H1 (cell line): Measurements from ENCODE around the gene GALP. TPM values are rescaled to one million over a fixed set of nuclear protein-coding genes. Genes with fewer than 3 reads are reported as not detected.

ENCODE experiments used
- CTCF ChIA-PET: fragments of 300-600 bp; sonication (Branson Sonifier 250); formaldehyde crosslinking; loops from one replicate; lab custom pipeline; 2021; ENCODE audit not compliant: partially characterized antibody; lab: Charles Lee
- POLR2A ChIA-PET: fragments of 300-600 bp; sonication (Branson Sonifier 250); formaldehyde crosslinking; loops from one replicate; lab custom pipeline; 2021; ENCODE audit warnings: inconsistent platforms; ENCODE audit not compliant: partially characterized antibody; lab: Charles Lee
- DNase-seq, 2 experiments: peaks; one replicate each; pipeline versions ENCODE4 v3.0.0 to v3.0.0-alpha.2; 2010 to 2022; ENCODE audit warnings: low spot score in 2 of 2, low read depth in 1 of 2, mixed read lengths in 1 of 2
- FAIRE-seq: peaks from 2 replicates; lab custom pipeline; 2011; peaks lifted over from hg19 to GRCh38; lab: Jason Lieb, UNC
- H2AFZ ChIP-seq: 2 replicates; pipeline ENCODE4 v1.8.1; 2012; ENCODE audit warnings: low read length, inconsistent platforms
- H2AK5ac ChIP-seq: 2 replicates; pipeline ENCODE4 v1.6.1; 2013; ENCODE audit warnings: low read depth, low read length
- H2BK120ac ChIP-seq: replicated peaks from 2 replicates; pipeline ENCODE3; 2013; ENCODE audit warnings: low read depth, low read length, inconsistent platforms
- H2BK12ac ChIP-seq: 2 replicates; pipeline ENCODE4 v1.6.1; 2013; ENCODE audit warnings: low read depth, low read length
- H2BK15ac ChIP-seq: 2 replicates; pipeline ENCODE4 v1.6.1; 2013; ENCODE audit warnings: low read length
- H2BK20ac ChIP-seq: 2 replicates; pipeline ENCODE4 v1.6.1; 2013; ENCODE audit warnings: low read length
- H2BK5ac ChIP-seq: 2 replicates; pipeline ENCODE4 v1.6.1; 2013; ENCODE audit warnings: low read depth, low read length
- H3K14ac ChIP-seq: 2 replicates; pipeline ENCODE4 v1.6.1; 2013; ENCODE audit warnings: inconsistent platforms; ENCODE audit not compliant: insufficient read length
- H3K18ac ChIP-seq: 2 replicates; pipeline ENCODE4 v1.6.1; 2013; ENCODE audit warnings: low read length; ENCODE audit errors: extremely low read depth
- H3K23ac ChIP-seq: 2 replicates; pipeline ENCODE4 v1.6.1; 2013; ENCODE audit warnings: inconsistent platforms; ENCODE audit not compliant: insufficient read length
- H3K23me2 ChIP-seq: 2 replicates; pipeline ENCODE4 v1.6.1; 2013; ENCODE audit warnings: low read depth, low read length
- H3K27ac ChIP-seq: 2 replicates; pipeline ENCODE4 v1.6.1; 2011; ENCODE audit warnings: low read depth, low read length, inconsistent platforms
- H3K27me3 ChIP-seq, 4 experiments: replicated peaks in 1 of 4; 1 replicate in 1 of 4; 2 replicates in 3 of 4; pipeline versions ENCODE4 v1.6.1 to v1.8.1; 2011 to 2013; ENCODE audit warnings: low read length in 3 of 4, mild to moderate bottlenecking in 3 of 4, inconsistent platforms in 2 of 4, mixed read lengths in 2 of 4, moderate library complexity in 1 of 4; ENCODE audit not compliant: control insufficient read depth in 3 of 4, insufficient read depth in 3 of 4; ENCODE audit errors: extremely low read depth in 1 of 4
- H3K36me3 ChIP-seq, 4 experiments: 2 replicates each; pipeline versions ENCODE4 v1.6.1 to v1.8.1; 2011 to 2013; ENCODE audit warnings: mild to moderate bottlenecking in 4 of 4, low read length in 3 of 4, moderate library complexity in 2 of 4, control low read depth in 1 of 4, inconsistent platforms in 1 of 4; ENCODE audit not compliant: insufficient read depth in 4 of 4, control insufficient read depth in 2 of 4
- H3K4ac ChIP-seq: replicated peaks from 2 replicates; pipeline ENCODE3; 2013; ENCODE audit warnings: low read length, low read depth, mixed read lengths, inconsistent platforms; ENCODE audit not compliant: insufficient read length
- H3K4me1 ChIP-seq, 4 experiments: replicated peaks in 1 of 4; 1 replicate in 1 of 4; 2 replicates in 3 of 4; pipeline versions ENCODE4 v1.6.1 to v1.8.1; 2011 to 2013; ENCODE audit warnings: low read length in 3 of 4, inconsistent platforms in 2 of 4, mixed read lengths in 1 of 4; ENCODE audit not compliant: insufficient read depth in 4 of 4, control insufficient read depth in 3 of 4
- H3K4me2 ChIP-seq, 2 experiments: 2 replicates each; pipeline versions ENCODE4 v1.6.1 to v1.8.1; 2011 to 2013; ENCODE audit warnings: low read depth in 2 of 2, low read length in 2 of 2, control low read depth in 1 of 2, inconsistent platforms in 1 of 2, mild to moderate bottlenecking in 1 of 2; ENCODE audit not compliant: insufficient read depth in 1 of 2
- H3K4me3 ChIP-seq, 4 experiments: fragments of 200-600, 300-600 bp in 1 of 4; sonication (generic), shearing (Covaris generic), sonication (Bioruptor Twin) in 1 of 4; 2 replicates each; pipeline versions ENCODE4 v1.5.1 to v1.8.1; 2011 to 2016; ENCODE audit warnings: low read length in 4 of 4, low read depth in 3 of 4, control low read depth in 2 of 4, inconsistent platforms in 2 of 4, mild to moderate bottlenecking in 2 of 4, mixed read lengths in 1 of 4, moderate library complexity in 1 of 4; ENCODE audit not compliant: insufficient read depth in 2 of 4; ENCODE audit errors: extremely low read depth in 1 of 4
- H3K56ac ChIP-seq: replicated peaks from 2 replicates; pipeline ENCODE3; 2013; ENCODE audit warnings: low read depth, mild to moderate bottlenecking, mixed read lengths, low read length, inconsistent platforms; ENCODE audit not compliant: insufficient read length
- H3K79me1 ChIP-seq: 2 replicates; pipeline ENCODE4 v1.6.1; 2013; ENCODE audit warnings: low read depth, low read length, control low read depth
- H3K79me2 ChIP-seq, 2 experiments: 2 replicates each; pipeline versions ENCODE4 v1.6.1 to v1.8.1; 2012 to 2013; ENCODE audit warnings: low read length in 2 of 2, mild to moderate bottlenecking in 2 of 2, inconsistent platforms in 1 of 2; ENCODE audit not compliant: insufficient read depth in 2 of 2, control insufficient read depth in 1 of 2
- H3K9ac ChIP-seq, 4 experiments: replicated peaks in 1 of 4; 1 replicate in 1 of 4; 2 replicates in 3 of 4; pipeline versions ENCODE4 v1.6.1 to v1.8.1; 2011 to 2013; ENCODE audit warnings: low read depth in 3 of 4, low read length in 3 of 4, control low read depth in 2 of 4, mild to moderate bottlenecking in 2 of 4, moderate library complexity in 2 of 4, inconsistent platforms in 1 of 4; ENCODE audit errors: extremely low read depth in 1 of 4
- H3K9me3 ChIP-seq, 2 experiments: 2 replicates each; pipeline versions ENCODE4 v1.6.1 to v1.8.1; 2012 to 2013; ENCODE audit warnings: mild to moderate bottlenecking in 2 of 2, moderate library complexity in 2 of 2, control low read depth in 1 of 2, inconsistent platforms in 1 of 2, low read depth in 1 of 2, low read length in 1 of 2, mixed read lengths in 1 of 2; ENCODE audit not compliant: insufficient read depth in 2 of 2
- H4K20me1 ChIP-seq, 2 experiments: replicated peaks in 1 of 2; 2 replicates each; pipeline versions ENCODE3 to v1.8.1; 2011 to 2013; ENCODE audit warnings: inconsistent platforms in 2 of 2, low read length in 2 of 2, mild to moderate bottlenecking in 1 of 2; ENCODE audit not compliant: insufficient read depth in 2 of 2, control insufficient read depth in 1 of 2
- H4K5ac ChIP-seq: 2 replicates; pipeline ENCODE4 v1.6.1; 2013; ENCODE audit warnings: low read length, low read depth, mixed read lengths, inconsistent platforms; ENCODE audit not compliant: insufficient read length
- H4K8ac ChIP-seq: 2 replicates; pipeline ENCODE4 v1.8.0; 2013; ENCODE audit warnings: mild to moderate bottlenecking, moderate library complexity, low read length, inconsistent platforms; ENCODE audit not compliant: insufficient read depth; ENCODE audit errors: extremely low read depth
- H4K91ac ChIP-seq: replicated peaks from 2 replicates; pipeline ENCODE3; 2013; ENCODE audit warnings: low read length, mixed read lengths, inconsistent platforms; ENCODE audit not compliant: insufficient read length
- BRCA1 ChIP-seq: IDR thresholded peaks from 2 replicates; pipeline ENCODE4 v1.6.1; 2012; ENCODE audit warnings: low read depth, low read length, improper control_type of control experiment
- CBX5 ChIP-seq: fragments of 300-800, 300-1000 bp; sonication (generic); IDR thresholded peaks from 2 replicates; pipeline ENCODE4 v1.7.1; 2016; ENCODE audit warnings: antibody characterized with exemption, low read length, low read depth
- FOSL1 ChIP-seq: IDR thresholded peaks from 2 replicates; pipeline ENCODE4 v1.6.1; 2011; ENCODE audit warnings: mild to moderate bottlenecking, low read depth, low read length, moderate library complexity; ENCODE audit not compliant: insufficient read depth
- SP4 ChIP-seq: IDR thresholded peaks from 2 replicates; pipeline ENCODE4 v1.6.1; 2012; ENCODE audit warnings: low read length, inconsistent platforms
- TAF7 ChIP-seq: optimal IDR thresholded peaks from 2 replicates; pipeline ENCODE3; 2011; ENCODE audit warnings: low read depth, mild to moderate bottlenecking, inconsistent platforms, low read length, moderate library complexity, borderline replicate concordance
- USF2 ChIP-seq: IDR thresholded peaks from 2 replicates; pipeline ENCODE4 v1.6.1; 2011; ENCODE audit warnings: low read length, improper control_type of control experiment
- WGBS, 2 experiments: shearing (Covaris generic) in 1 of 2; methylation state at CpG; one replicate each; pipeline versions ENCODE4 v1.1.6 to v1.1.7; 2013 to 2015; ENCODE audit warnings: low lambda C conversion rate in 2 of 2, mixed read lengths in 2 of 2, inconsistent platforms in 1 of 2, low coverage in 1 of 2, missing lambda C conversion rate in 1 of 2; ENCODE audit not compliant: insufficient replicate concordance in 2 of 2, insufficient coverage in 1 of 2, insufficient read length in 1 of 2; ENCODE audit errors: extremely low coverage in 1 of 2, missing lambda C conversion rate in 1 of 2; 5-methylcytosine and 5-hydroxymethylcytosine counted together
- polyA plus RNA-seq, 7 experiments: library from polyadenylated mRNA; depleted of rRNA in 3 of 7; stranded (reverse) in 5 of 7; unstranded in 2 of 7; fragments of >200 nt in 5 of 7; fragments of 200-250 nt in 2 of 7; gene quantifications; 1 replicate in 5 of 7; 2 replicates in 1 of 7; 4 replicates in 1 of 7; pipeline versions ENCODE4 v1.2.1 to v1.2.3, GENCODE V29; 2011 to 2013; ENCODE audit warnings: missing spikeins in 2 of 7, mixed read lengths in 2 of 7
- total RNA-seq: library from RNA; stranded (reverse); fragmentation: NEBNext Ultra II Directional; extraction: Animal tissue kit (Norgen Biotek cat#: 25700); gene quantifications from 2 replicates; pipeline ENCODE4 v1.2.1, GENCODE V29; 2021

The GALP gene
- total and polyA plus RNA-seq, 2 of the 8 experiments (the other 6 are each of a cell fraction or from before 2014, with no cell fraction given), result 0.14 TPM; not detected in 1

GRCh38 chr19:56199687-56200086 is 23.9 kb downstream of the GALP start:
- Histone ChIP-seq H3K4me2 (no peak overlapping the region), H3K18ac (no peak overlapping the region), H3K36me3 (no peaks in the 10 kb centered on the region), H3K4me1 (no peaks in the 10 kb centered on the region; a peak in 1 of 7 replicates), H2BK120ac (no peak overlapping the region), H4K91ac (no peak overlapping the region), H2BK20ac (no peak overlapping the region), H3K27me3 (no peaks in the 10 kb centered on the region; a peak in 2 of 7 replicates), H2BK12ac (no peak overlapping the region), H3K23me2 (no peaks in the 10 kb centered on the region), H3K79me2 (no peaks in the 10 kb centered on the region), H3K23ac (no peak overlapping the region), H3K4me3 (no peak overlapping the region), H2AFZ (no peak overlapping the region), H2BK5ac (no peak overlapping the region), H3K9me3 (no peaks in the 10 kb centered on the region), H3K14ac (no peak overlapping the region), H3K79me1 (no peaks in the 10 kb centered on the region), H3K4ac (no peak overlapping the region), H3K27ac (no peak overlapping the region), H4K20me1 (no peaks in the 10 kb centered on the region), H3K9ac (no peak overlapping the region), H4K5ac (no peak overlapping the region), H4K8ac (no peak overlapping the region), H3K56ac (no peak overlapping the region), H2AK5ac (no peak overlapping the region), H2BK15ac (no peak overlapping the region)
- POLR2A ChIA-PET, result interaction anchor here (0.6 kb wide), 2 partner anchors 34 to 37 kb away, joined by 3 read pairs; no protein-coding TSS in a partner anchor
- FAIRE-seq (no peak), DNase-seq (no peak)
- CTCF ChIA-PET, result interaction anchor here (0.8 to 1.3 kb wide), 5 partner anchors 28 to 1600 kb away, joined by 3 to 4 read pairs (median 3); no protein-coding TSS in a partner anchor
- WGBS, 2 experiments, result 77% methylated on average over 7 of the region's 7 CpGs; no CpG with 5 or more reads in 1 of the 2 experiments
- TF ChIP-seq FOSL1 (no peak), USF2 (no peak), CBX5 (no peak), TAF7 (no peak), BRCA1 (no peak), SP4 (no peak)
